Measurements from ENCODE around the gene DLGAP5.

DLGAP5 gene

GRCh38 chr14:55103005-55103640 is 88.3 kb downstream of the DLGAP5 start:
- TF ChIP-seq GATA2 (IDR thresholded peaks at IDR 0.05; ENCODE audit: low read depth, low read length) (no peak), GATA3 (IDR thresholded peaks at IDR 0.05; ENCODE audit: low read depth, low read length) (no peak)

GRCh38 chr14:55102141-55102621 is 89.2 kb downstream of the DLGAP5 start:
- TF ChIP-seq GATA2 (IDR thresholded peaks at IDR 0.05; ENCODE audit: low read depth, low read length): no peak
- TF ChIP-seq GATA3 (IDR thresholded peaks at IDR 0.05; ENCODE audit: low read depth, low read length): no peak

- TF ChIP-seq GATA3 (IDR thresholded peaks at IDR 0.05; ENCODE audit: low read depth, low read length): no peak
Observed at GRCh38 chr14:55101698-55102097, 89.7 kb downstream of the DLGAP5 start.

GRCh38 chr14:55099756-55100155 is 91.6 kb downstream of the DLGAP5 start:
- no peak for TF ChIP-seq GATA3 (IDR thresholded peaks at IDR 0.05; ENCODE audit: low read depth, low read length)
- no peak for TF ChIP-seq GATA2 (IDR thresholded peaks at IDR 0.05; ENCODE audit: low read depth, low read length)

GRCh38 chr14:55098561-55098898 is 92.9 kb downstream of the DLGAP5 start:
- no peak for TF ChIP-seq GATA2 (IDR thresholded peaks at IDR 0.05; ENCODE audit: low read depth, low read length)
- no peak for TF ChIP-seq GATA3 (IDR thresholded peaks at IDR 0.05; ENCODE audit: low read depth, low read length)

All from SH-SY5Y (cell line).